Measurements from ENCODE around the gene CROCC.
"Not testable (repeated sequence)": the region's sequence is repeated elsewhere in the genome, so short reads cannot be mapped to it uniquely, and the experiment has no call there.

CROCC gene

GRCh38 chr1:16921391-16922185, at the start of gene CROCC:
TSS of gene CROCC (plus strand) at chr1:16921931. CDS start at chr1:16922019, 88 bp downstream.
- DNase-seq (ENCODE audit: low read depth in 2 of 2): no peak

GRCh38 chr1:16872152-16873075, 49.3 kb upstream of the CROCC start:
- DNase-seq (ENCODE audit: low read depth in 2 of 2): peak; percentile 34 to 44

GRCh38 chr1:16873076-16873879, 48.5 kb upstream of the CROCC start:
- not testable (repeated sequence) for DNase-seq (ENCODE audit: low read depth in 2 of 2)

- not testable (repeated sequence) for DNase-seq (ENCODE audit: low read depth in 2 of 2)
These were observed 46.6 kb upstream of the CROCC start for GRCh38 chr1:16874968-16875765.

- DNase-seq (ENCODE audit: low read depth in 2 of 2): not testable (repeated sequence)
These were observed 40.0 kb upstream of the CROCC start for GRCh38 chr1:16881742-16882141.

GRCh38 chr1:16882986-16883385, 38.7 kb upstream of the CROCC start:
- DNase-seq (ENCODE audit: low read depth in 2 of 2): no peak

- not testable (repeated sequence) for DNase-seq (ENCODE audit: low read depth in 2 of 2)
These were observed 37.2 kb upstream of the CROCC start for GRCh38 chr1:16884487-16884886.

- no peak for DNase-seq (ENCODE audit: low read depth in 2 of 2)
These were observed 34.7 kb upstream of the CROCC start for GRCh38 chr1:16886860-16887605.

GRCh38 chr1:16888860-16889816, 32.6 kb upstream of the CROCC start:
- peak; percentile 52 to 57 for DNase-seq (ENCODE audit: low read depth in 2 of 2)

- not testable (repeated sequence) for DNase-seq (ENCODE audit: low read depth in 2 of 2)
These were observed 31.2 kb upstream of the CROCC start for GRCh38 chr1:16890539-16891021.

GRCh38 chr1:16891057-16891456, 30.7 kb upstream of the CROCC start:
- DNase-seq (ENCODE audit: low read depth in 2 of 2): not testable (repeated sequence)

GRCh38 chr1:16892978-16893525, 28.7 kb upstream of the CROCC start:
- DNase-seq (ENCODE audit: low read depth in 2 of 2): not testable (repeated sequence)

GRCh38 chr1:16893796-16894195, 27.9 kb upstream of the CROCC start:
- not testable (repeated sequence) for DNase-seq (ENCODE audit: low read depth in 2 of 2)

- not testable (repeated sequence) for DNase-seq (ENCODE audit: low read depth in 2 of 2)
These were observed 27.4 kb upstream of the CROCC start for GRCh38 chr1:16894338-16894737.

- DNase-seq (ENCODE audit: low read depth in 2 of 2): not testable (repeated sequence)
These were observed 26.5 kb upstream of the CROCC start for GRCh38 chr1:16895233-16895597.

- DNase-seq (ENCODE audit: low read depth in 2 of 2): peak; percentile 100
These were observed 26.0 kb upstream of the CROCC start, which contains the start of gene RNU1-2 for GRCh38 chr1:16895598-16896315. TSS of gene RNU1-2 (plus strand) at chr1:16895980.

- DNase-seq (ENCODE audit: low read depth in 2 of 2): peak; percentile 91 to 92
These were observed 25.2 kb upstream of the CROCC start for GRCh38 chr1:16896316-16897055.
